ENCODE data around the gene SORCS2. TPM values are rescaled to one million over a fixed set of nuclear protein-coding genes. Genes with fewer than 3 reads are reported as not detected.

Gene SORCS2
- total RNA-seq, 4 donors from 2014 or later = 1.1 to 2.5 (median 2.0) TPM

GRCh38 chr4:7238300-7238960, 46.1 kb downstream of the SORCS2 start:
- TF ChIP-seq POLR2A (IDR thresholded peaks at IDR 0.05) (no peak), CTCF (IDR thresholded peaks at IDR 0.05) (no peak)

GRCh38 chr4:7239101-7239820, 46.9 kb downstream of the SORCS2 start:
- no peak for TF ChIP-seq CTCF (IDR thresholded peaks at IDR 0.05)
- no peak for TF ChIP-seq POLR2A (IDR thresholded peaks at IDR 0.05)
- Histone ChIP-seq H3K27me3 (peaks cover 0 to 3% (median 0%) of the 10 kb centered on the region in 4 donors), H3K27ac (no peak overlapping the region), H3K4me3 (no peak overlapping the region), H3K9me3 (peaks cover 0 to 7% (median 0%) of the 10 kb centered on the region in 3 donors), H3K4me1 (peaks cover 0 to 11% (median 0%) of the 10 kb centered on the region in 3 donors), H3K36me3 (no peaks in the 10 kb centered on the region)
- 63 to 86% methylated on average over 2 to 8 of the region's 15 CpGs for WGBS, 2 donors
- no peak for DNase-seq
- intact Hi-C loops (cut with DNase I) = no loop called here

More at GRCh38 chr4:7238300-7238960, 46.1 kb downstream of the SORCS2 start:
- DNase-seq = no peak
- Histone ChIP-seq H3K36me3 (no peaks in the 10 kb centered on the region), H3K27me3 (peaks cover 0 to 4% (median 0%) of the 10 kb centered on the region in 4 donors), H3K9me3 (peaks cover 0 to 7% (median 0%) of the 10 kb centered on the region in 3 donors), H3K4me1 (peaks cover 0 to 11% (median 0%) of the 10 kb centered on the region in 3 donors), H3K4me3 (no peak overlapping the region), H3K27ac (no peak overlapping the region)
- intact Hi-C loops (cut with DNase I) = no loop called here
- 98 to 100% methylated on average over 5 to 8 of the region's 12 CpGs for WGBS, 2 donors

GRCh38 chr4:7239844-7240243, 47.5 kb downstream of the SORCS2 start:
- 80 to 84% methylated on average over 2 to 4 of the region's 13 CpGs for WGBS, 2 donors
- TF ChIP-seq CTCF (IDR thresholded peaks at IDR 0.05) (no peak), POLR2A (IDR thresholded peaks at IDR 0.05) (no peak)
- DNase-seq = no peak
- Histone ChIP-seq H3K36me3 (no peaks in the 10 kb centered on the region), H3K9me3 (peaks cover 0 to 7% (median 0%) of the 10 kb centered on the region in 3 donors), H3K4me3 (no peak overlapping the region), H3K4me1 (peaks cover 0 to 11% (median 0%) of the 10 kb centered on the region in 3 donors), H3K27me3 (peaks cover 0 to 3% (median 0%) of the 10 kb centered on the region in 4 donors), H3K27ac (no peak overlapping the region)
- intact Hi-C loops (cut with DNase I) = no loop called here

GRCh38 chr4:7240306-7240705, 48.0 kb downstream of the SORCS2 start:
- TF ChIP-seq CTCF (IDR thresholded peaks at IDR 0.05) (no peak), POLR2A (IDR thresholded peaks at IDR 0.05) (no peak)
- H3K9me3 ChIP-seq = peaks cover 0 to 7% (median 0%) of the 10 kb centered on the region in 3 donors
- H3K4me1 ChIP-seq = peaks cover 0 to 11% (median 0%) of the 10 kb centered on the region in 3 donors
- no peak overlapping the region for H3K4me3 ChIP-seq
- intact Hi-C loops (cut with DNase I) = no loop called here
- peaks cover 0 to 3% (median 0%) of the 10 kb centered on the region in 4 donors for H3K27me3 ChIP-seq
- DNase-seq = no peak
- 81 to 89% methylated on average over 7 to 12 of the region's 12 CpGs for WGBS, 2 donors
- no peaks in the 10 kb centered on the region for H3K36me3 ChIP-seq
- no peak overlapping the region for H3K27ac ChIP-seq

- peaks cover 0 to 7% (median 0%) of the 10 kb centered on the region in 3 donors for H3K4me1 ChIP-seq
- TF ChIP-seq CTCF (IDR thresholded peaks at IDR 0.05) (no peak), POLR2A (IDR thresholded peaks at IDR 0.05) (no peak)
- DNase-seq = no peak
- intact Hi-C loops (cut with DNase I) = no loop called here
- H3K27me3 ChIP-seq = peaks cover 0 to 3% (median 0%) of the 10 kb centered on the region in 4 donors
- H3K27ac ChIP-seq = no peak overlapping the region
- H3K9me3 ChIP-seq = peaks cover 0 to 7% (median 0%) of the 10 kb centered on the region in 3 donors
- WGBS, 2 donors = 87 to 92% methylated on average over 9 to 18 of the region's 18 CpGs
- H3K4me3 ChIP-seq = no peak overlapping the region
- H3K36me3 ChIP-seq = no peaks in the 10 kb centered on the region
These were observed 49.3 kb downstream of the SORCS2 start for GRCh38 chr4:7241597-7242125.

Measured in esophagus squamous epithelium (tissue), 5 donors.